ENCODE measurements around the gene PACSIN2.

DNA sequence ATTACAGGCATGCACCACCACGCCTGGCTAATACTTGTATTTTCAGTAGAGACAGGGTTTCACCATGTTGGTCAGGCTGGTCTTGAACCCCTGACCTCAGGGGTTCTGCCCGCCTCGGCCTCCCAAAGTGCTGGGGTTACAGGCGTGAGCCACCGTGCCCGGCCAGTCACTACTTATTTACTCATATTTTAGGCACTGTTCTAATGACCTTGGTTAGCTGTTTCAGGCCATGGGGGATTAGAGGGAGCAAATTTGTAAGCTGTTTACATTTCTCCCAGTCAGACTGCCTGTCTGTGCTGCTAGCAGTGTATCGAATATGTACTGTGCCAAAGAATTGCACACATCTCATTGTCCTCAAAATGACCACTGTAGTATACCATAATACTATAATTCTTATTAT is 32.7 kb upstream of the PACSIN2 start:
- TF ChIP-seq POLR2A (IDR thresholded peaks at IDR 0.05) (no peak), CTCF (IDR thresholded peaks at IDR 0.05) (no peak)
